ENCODE data around the gene CDKL5. TPM values are rescaled to one million over a fixed set of nuclear protein-coding genes. Genes with fewer than 3 reads are reported as not detected.

CDKL5 gene
- total and polyA plus RNA-seq, 4 donors = 1.1 to 28.7 (median 13.0) TPM

DNA sequence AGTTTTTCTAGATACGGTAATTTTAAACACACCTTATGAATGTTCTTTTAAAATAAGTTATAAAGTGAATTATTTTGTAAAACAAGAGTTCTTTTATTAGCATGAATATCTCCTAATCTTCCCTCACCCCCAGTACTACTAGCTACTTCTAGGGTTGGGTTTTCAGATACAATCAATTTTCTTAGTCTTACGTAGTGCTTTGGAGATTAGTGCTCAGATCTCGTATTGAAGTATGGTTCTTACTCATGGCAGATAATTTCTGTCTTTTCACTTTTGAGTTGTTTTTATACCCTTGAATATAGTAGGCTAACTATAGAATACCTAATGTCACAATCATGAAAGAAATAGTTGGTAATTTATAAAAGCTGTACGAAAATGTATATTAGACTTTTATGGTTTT, 43.2 kb downstream of the CDKL5 start:
- no peak for ATAC-seq (ENCODE audit: low FRiP score)
- 89 to 95% methylated on average over 4 of the region's 4 CpGs for WGBS, 2 donors
- intact Hi-C loops (cut with DNase I) = no loop called here

DNA sequence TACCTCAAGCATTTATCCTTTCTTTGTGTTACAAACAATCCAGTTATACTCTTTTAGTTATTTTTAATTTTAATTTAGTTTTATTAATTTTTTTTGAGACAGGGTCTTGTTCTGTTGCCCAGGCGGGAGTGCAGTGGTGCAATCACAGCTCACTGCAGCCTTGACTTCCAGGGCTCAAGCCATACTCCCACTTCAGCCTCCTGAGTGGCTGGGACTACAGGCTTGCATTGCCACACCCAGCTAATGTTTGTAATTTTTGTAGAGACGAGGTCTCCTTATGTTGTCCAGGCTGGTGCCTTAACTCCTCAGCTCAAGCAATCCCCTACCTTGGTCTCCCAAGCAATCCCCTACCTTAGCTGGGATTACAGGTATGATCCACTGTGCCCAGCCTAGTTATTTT, 45.9 kb downstream of the CDKL5 start:
- DNase-seq = no peak
- no peak for ATAC-seq (ENCODE audit: low FRiP score)
- intact Hi-C loops (cut with DNase I) = no loop called here
- Histone ChIP-seq H3K4me1 (ENCODE audit: control insufficient read depth in 1 of 2, insufficient read depth in 2 of 2, low read length in 2 of 2) (peaks cover 0 to 2% of the 10 kb centered on the region in 2 donors), H3K27me3 (ENCODE audit: control insufficient read depth in 1 of 2, insufficient read depth in 2 of 2, low read length in 1 of 2) (no peaks in the 10 kb centered on the region), H3K27ac (ENCODE audit: low read depth in 1 of 2, low read length in 2 of 2) (no peak overlapping the region), H3K9me3 (ENCODE audit: control insufficient read depth, low read length) (no peaks in the 10 kb centered on the region), H3K4me3 (ENCODE audit: low read length in 2 of 2) (no peak overlapping the region), H3K36me3 (ENCODE audit: control insufficient read depth in 1 of 2, insufficient read depth in 2 of 2, low read length in 1 of 2) (no peaks in the 10 kb centered on the region)
- 82 to 99% methylated on average over 2 of the region's 2 CpGs for WGBS, 2 donors

More for the DNA sequence above, 43.2 kb downstream of the CDKL5 start:
- Histone ChIP-seq H3K36me3 (ENCODE audit: control insufficient read depth in 1 of 2, insufficient read depth in 2 of 2, low read length in 1 of 2) (no peaks in the 10 kb centered on the region), H3K27ac (ENCODE audit: low read depth in 1 of 2, low read length in 2 of 2) (no peak overlapping the region), H3K9me3 (ENCODE audit: control insufficient read depth, low read length) (no peaks in the 10 kb centered on the region), H3K4me3 (ENCODE audit: low read length in 2 of 2) (no peak overlapping the region), H3K4me1 (ENCODE audit: control insufficient read depth in 1 of 2, insufficient read depth in 2 of 2, low read length in 2 of 2) (peaks cover 0 to 2% of the 10 kb centered on the region in 2 donors), H3K27me3 (ENCODE audit: control insufficient read depth in 1 of 2, insufficient read depth in 2 of 2, low read length in 1 of 2) (no peaks in the 10 kb centered on the region)
- no peak for DNase-seq

DNA sequence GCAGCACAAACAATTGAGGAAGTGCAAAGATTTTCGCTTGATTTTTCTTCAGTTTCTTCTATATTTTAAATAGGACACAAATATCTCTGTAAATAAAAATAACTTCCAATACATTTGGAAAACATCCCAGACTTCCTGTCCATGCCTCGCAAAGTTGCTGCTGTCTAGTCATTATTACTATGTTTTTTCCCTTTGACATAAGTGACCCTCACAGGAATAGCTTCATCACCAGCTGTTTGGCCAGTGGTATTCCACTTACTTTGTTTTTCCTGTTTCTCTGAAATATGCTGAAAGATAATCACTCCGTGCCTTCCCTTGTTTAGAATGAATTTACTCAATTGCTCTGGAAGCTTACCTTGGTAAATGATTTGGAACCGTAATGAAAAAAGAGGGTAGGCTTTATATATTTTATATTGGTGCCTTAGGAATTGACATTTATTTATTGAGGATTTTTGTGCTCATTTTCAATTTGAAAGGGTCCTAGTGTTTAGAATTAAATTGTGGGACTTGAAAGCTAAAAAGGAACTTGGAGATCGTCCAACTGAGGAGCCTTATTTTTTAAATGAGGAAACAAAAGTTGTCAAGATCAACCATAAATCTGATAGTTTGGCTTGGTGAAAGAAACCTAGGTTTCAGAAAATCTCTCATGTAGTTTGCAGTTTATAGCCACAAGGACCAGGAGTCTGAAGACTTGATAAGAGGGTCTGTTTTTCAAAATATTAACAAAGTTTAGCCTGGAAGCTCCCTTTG, 65.6 kb downstream of the CDKL5 start:
- ATAC-seq (ENCODE audit: low FRiP score) (no peak), DNase-seq (no peak)
- no peaks in the 10 kb centered on the region for H3K9me3 ChIP-seq (ENCODE audit: control insufficient read depth, low read length)
- no peaks in the 10 kb centered on the region for H3K27me3 ChIP-seq (ENCODE audit: control insufficient read depth in 1 of 2, insufficient read depth in 2 of 2, low read length in 1 of 2)
- no peak overlapping the region for H3K27ac ChIP-seq (ENCODE audit: low read depth in 1 of 2, low read length in 2 of 2)
- H3K4me3 ChIP-seq (ENCODE audit: low read length in 2 of 2) = no peak overlapping the region
- no peaks in the 10 kb centered on the region for H3K4me1 ChIP-seq (ENCODE audit: control insufficient read depth in 1 of 2, insufficient read depth in 2 of 2, low read length in 2 of 2)
- H3K36me3 ChIP-seq (ENCODE audit: control insufficient read depth in 1 of 2, insufficient read depth in 2 of 2, low read length in 1 of 2) = no peaks in the 10 kb centered on the region
- WGBS, 2 donors = 74 to 76% methylated on average over 5 of the region's 5 CpGs
- intact Hi-C loops (cut with DNase I) = no loop called here

DNA sequence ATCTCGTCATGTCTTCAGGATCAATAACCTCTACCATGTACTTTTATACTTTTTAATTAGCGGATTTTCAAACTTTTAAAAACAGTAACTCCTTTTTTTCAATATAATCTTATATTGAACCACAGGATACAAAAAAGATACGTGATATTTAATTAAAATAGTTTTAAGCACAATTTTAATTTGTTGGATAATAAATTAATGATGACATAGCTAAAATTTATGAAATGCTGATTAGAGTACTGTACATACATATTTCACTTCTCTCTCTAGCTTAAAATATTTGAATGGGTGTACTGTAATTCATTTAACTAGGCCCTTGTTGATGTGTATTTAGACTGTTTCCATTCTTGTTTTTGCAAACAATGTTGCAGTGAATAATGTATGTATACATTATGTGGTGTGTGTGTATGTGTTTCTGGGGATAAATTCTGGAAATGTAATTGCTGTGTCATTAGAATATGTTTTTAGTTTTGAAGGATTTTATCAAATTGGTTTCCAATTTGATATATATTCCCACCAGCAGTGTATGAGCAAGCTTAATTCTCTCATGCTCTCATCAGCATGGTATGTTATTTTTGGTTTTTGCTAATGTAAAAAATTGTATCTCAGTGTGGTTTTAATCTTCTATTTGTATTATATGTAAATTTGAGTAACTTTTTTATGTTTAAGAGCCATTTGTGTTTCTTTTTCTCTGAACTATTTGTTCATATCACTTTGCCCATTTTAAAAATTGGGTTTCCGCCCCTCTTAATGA, 66.4 kb downstream of the CDKL5 start:
- Histone ChIP-seq H3K27ac (ENCODE audit: low read depth in 1 of 2, low read length in 2 of 2) (no peak overlapping the region), H3K4me1 (ENCODE audit: control insufficient read depth in 1 of 2, insufficient read depth in 2 of 2, low read length in 2 of 2) (no peaks in the 10 kb centered on the region), H3K4me3 (ENCODE audit: low read length in 2 of 2) (no peak overlapping the region), H3K9me3 (ENCODE audit: control insufficient read depth, low read length) (no peaks in the 10 kb centered on the region), H3K36me3 (ENCODE audit: control insufficient read depth in 1 of 2, insufficient read depth in 2 of 2, low read length in 1 of 2) (no peaks in the 10 kb centered on the region), H3K27me3 (ENCODE audit: control insufficient read depth in 1 of 2, insufficient read depth in 2 of 2, low read length in 1 of 2) (no peaks in the 10 kb centered on the region)
- 82 to 96% methylated on average over 4 of the region's 4 CpGs for WGBS, 2 donors
- intact Hi-C loops (cut with DNase I) = no loop called here
- DNase-seq (no peak), ATAC-seq (ENCODE audit: low FRiP score) (no peak)

DNA sequence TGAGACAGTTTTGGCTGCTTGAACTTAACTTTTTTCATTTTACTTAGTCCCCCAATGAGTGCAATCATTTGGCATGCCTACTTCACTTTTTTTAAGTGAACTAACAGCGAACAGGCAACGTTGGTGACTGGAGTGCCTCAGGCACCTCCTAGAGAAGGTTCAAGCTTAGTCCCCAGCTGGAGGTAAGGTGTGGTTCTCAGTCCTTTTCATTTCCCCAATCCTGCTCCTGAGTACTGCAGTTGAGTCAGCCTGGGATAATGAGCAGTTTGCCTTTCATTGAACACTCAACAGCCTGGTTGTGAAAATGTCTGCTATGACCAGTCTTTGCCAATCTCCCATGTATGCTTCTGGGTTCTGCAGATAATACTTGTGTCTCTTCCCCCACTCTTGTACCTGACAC, 109.5 kb downstream of the CDKL5 start:
- Histone ChIP-seq H3K36me3 (ENCODE audit: control insufficient read depth in 1 of 2, insufficient read depth in 2 of 2, low read length in 1 of 2) (no peaks in the 10 kb centered on the region), H3K4me3 (ENCODE audit: low read length in 2 of 2) (no peak overlapping the region), H3K4me1 (ENCODE audit: control insufficient read depth in 1 of 2, insufficient read depth in 2 of 2, low read length in 2 of 2) (no peaks in the 10 kb centered on the region), H3K9me3 (ENCODE audit: control insufficient read depth, low read length) (no peaks in the 10 kb centered on the region), H3K27me3 (ENCODE audit: control insufficient read depth in 1 of 2, insufficient read depth in 2 of 2, low read length in 1 of 2) (no peaks in the 10 kb centered on the region), H3K27ac (ENCODE audit: low read depth in 1 of 2, low read length in 2 of 2) (no peak overlapping the region)
- WGBS, 2 donors = 67 to 88% methylated on average over 2 of the region's 2 CpGs
- no peak for DNase-seq
- ATAC-seq (ENCODE audit: low FRiP score) = no peak
- intact Hi-C loops (cut with DNase I) = no loop called here

DNA sequence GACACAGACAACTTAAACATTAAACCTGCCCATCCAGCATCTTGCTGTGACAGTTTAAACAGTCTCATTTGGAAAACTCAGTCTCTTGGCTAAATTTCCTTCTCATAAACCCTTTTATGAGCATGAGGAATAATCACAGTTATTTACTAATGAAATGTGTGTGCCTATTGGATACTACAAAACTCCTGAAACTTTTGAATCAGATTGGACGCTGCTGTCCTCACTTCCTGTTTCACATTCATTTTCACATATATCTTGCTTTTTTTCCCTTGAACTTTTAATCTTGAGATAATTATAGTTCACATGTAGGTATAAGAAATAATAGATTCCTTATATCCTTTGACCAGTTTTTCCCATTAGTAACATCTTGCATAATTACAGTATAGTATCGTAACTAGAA, 111.7 kb downstream of the CDKL5 start:
- no peaks in the 10 kb centered on the region for H3K9me3 ChIP-seq (ENCODE audit: control insufficient read depth, low read length)
- ATAC-seq (ENCODE audit: low FRiP score) (no peak), DNase-seq (no peak)
- H3K27me3 ChIP-seq (ENCODE audit: control insufficient read depth in 1 of 2, insufficient read depth in 2 of 2, low read length in 1 of 2) = no peaks in the 10 kb centered on the region
- no peak overlapping the region for H3K4me3 ChIP-seq (ENCODE audit: low read length in 2 of 2)
- no peaks in the 10 kb centered on the region for H3K36me3 ChIP-seq (ENCODE audit: control insufficient read depth in 1 of 2, insufficient read depth in 2 of 2, low read length in 1 of 2)
- intact Hi-C loops (cut with DNase I) = no loop called here
- H3K27ac ChIP-seq (ENCODE audit: low read depth in 1 of 2, low read length in 2 of 2) = no peak overlapping the region
- H3K4me1 ChIP-seq (ENCODE audit: control insufficient read depth in 1 of 2, insufficient read depth in 2 of 2, low read length in 2 of 2) = no peaks in the 10 kb centered on the region
- WGBS, 2 donors = 95 to 97% methylated on average over 2 of the region's 2 CpGs

DNA sequence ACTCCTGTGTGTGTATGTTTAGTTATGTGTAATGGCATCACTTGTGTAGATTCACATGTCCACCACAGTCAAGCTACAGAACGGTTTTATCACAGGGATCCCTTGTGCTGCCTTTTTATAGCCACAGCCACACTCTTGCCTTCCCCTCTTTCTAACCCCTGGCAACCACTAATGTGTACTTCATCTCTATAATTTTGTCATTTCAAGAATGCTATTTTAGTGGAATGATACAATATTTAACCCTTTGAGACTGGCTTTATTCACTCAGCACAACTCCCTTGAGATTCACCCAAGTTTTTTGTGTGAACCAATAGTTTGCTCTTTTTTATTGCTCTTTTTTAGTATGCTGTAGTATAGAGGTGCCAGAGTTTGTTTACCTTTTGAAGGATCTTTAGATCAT, 112.1 kb downstream of the CDKL5 start:
- intact Hi-C loops (cut with DNase I) = no loop called here
- H3K27ac ChIP-seq (ENCODE audit: low read depth in 1 of 2, low read length in 2 of 2) = no peak overlapping the region
- no peaks in the 10 kb centered on the region for H3K4me1 ChIP-seq (ENCODE audit: control insufficient read depth in 1 of 2, insufficient read depth in 2 of 2, low read length in 2 of 2)
- H3K27me3 ChIP-seq (ENCODE audit: control insufficient read depth in 1 of 2, insufficient read depth in 2 of 2, low read length in 1 of 2) = no peaks in the 10 kb centered on the region
- no peak overlapping the region for H3K4me3 ChIP-seq (ENCODE audit: low read length in 2 of 2)
- WGBS, 2 donors = 32 to 36% methylated on average over 1 of the region's 1 CpG
- no peak for DNase-seq
- H3K36me3 ChIP-seq (ENCODE audit: control insufficient read depth in 1 of 2, insufficient read depth in 2 of 2, low read length in 1 of 2) = no peaks in the 10 kb centered on the region
- no peaks in the 10 kb centered on the region for H3K9me3 ChIP-seq (ENCODE audit: control insufficient read depth, low read length)
- no peak for ATAC-seq (ENCODE audit: low FRiP score)

DNA sequence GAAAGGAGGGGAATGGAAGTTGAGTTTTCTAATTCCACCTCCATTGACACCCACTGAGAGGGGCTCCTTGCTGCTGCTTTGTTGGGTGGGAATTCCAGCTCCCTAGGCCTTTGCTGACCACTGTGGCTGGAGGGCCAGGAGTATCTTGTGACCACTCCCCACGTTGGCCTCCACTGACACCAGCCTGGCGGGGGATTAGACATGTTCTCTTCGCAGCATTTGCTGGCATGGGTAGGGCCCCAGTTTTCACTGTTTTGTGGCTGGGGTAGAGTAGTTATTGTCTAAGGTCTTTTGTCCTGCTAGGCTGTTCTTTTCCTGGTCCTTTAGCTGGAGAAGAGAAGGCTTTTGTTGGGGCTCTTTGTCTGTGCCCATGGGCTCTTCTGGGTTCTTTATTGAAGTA, 116.7 kb downstream of the CDKL5 start:
- intact Hi-C loops (cut with DNase I) = loop anchor here (10.0 kb wide), 1 partner anchor 117 kb away; the partner anchor contains the start of gene CDKL5 (in 2 of the 2)
- no peaks in the 10 kb centered on the region for H3K36me3 ChIP-seq (ENCODE audit: control insufficient read depth in 1 of 2, insufficient read depth in 2 of 2, low read length in 1 of 2)
- ATAC-seq (ENCODE audit: low FRiP score) (no peak), DNase-seq (no peak)
- H3K4me1 ChIP-seq (ENCODE audit: control insufficient read depth in 1 of 2, insufficient read depth in 2 of 2, low read length in 2 of 2) = no peaks in the 10 kb centered on the region
- H3K27me3 ChIP-seq (ENCODE audit: control insufficient read depth in 1 of 2, insufficient read depth in 2 of 2, low read length in 1 of 2) = no peaks in the 10 kb centered on the region
- no peak overlapping the region for H3K27ac ChIP-seq (ENCODE audit: low read depth in 1 of 2, low read length in 2 of 2)
- no peak overlapping the region for H3K4me3 ChIP-seq (ENCODE audit: low read length in 2 of 2)
- 78 to 82% methylated on average over 3 of the region's 3 CpGs for WGBS, 2 donors
- H3K9me3 ChIP-seq (ENCODE audit: control insufficient read depth, low read length) = no peaks in the 10 kb centered on the region

DNA sequence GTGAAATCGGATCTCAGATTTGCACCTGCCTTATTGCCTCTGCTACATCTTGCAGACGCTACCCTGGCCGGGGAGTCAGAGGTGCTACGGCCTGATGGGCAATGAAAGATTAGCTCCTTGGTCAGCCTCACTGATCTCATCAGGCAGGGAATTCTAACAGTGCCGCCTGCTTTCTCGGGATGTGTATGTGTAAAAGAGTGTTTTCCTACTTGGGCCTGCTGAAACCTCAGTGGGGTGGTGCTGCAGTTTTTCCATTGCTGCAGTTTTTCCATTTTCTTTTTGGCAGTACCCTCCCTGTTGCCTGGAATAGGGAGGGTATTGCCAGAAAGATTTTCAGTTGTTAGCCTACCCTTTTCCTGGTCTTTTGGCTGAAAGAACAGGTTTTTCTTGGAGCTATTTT, 117.5 kb downstream of the CDKL5 start:
- H3K4me1 ChIP-seq (ENCODE audit: control insufficient read depth in 1 of 2, insufficient read depth in 2 of 2, low read length in 2 of 2) = no peaks in the 10 kb centered on the region
- no peaks in the 10 kb centered on the region for H3K36me3 ChIP-seq (ENCODE audit: control insufficient read depth in 1 of 2, insufficient read depth in 2 of 2, low read length in 1 of 2)
- H3K27ac ChIP-seq (ENCODE audit: low read depth in 1 of 2, low read length in 2 of 2) = peak overlapping the region in 1 of 2 donors; percentile 8
- ATAC-seq (ENCODE audit: low FRiP score) = peak; percentile 56
- peak in 1 of 2 donors; percentile 49 for DNase-seq
- no peaks in the 10 kb centered on the region for H3K27me3 ChIP-seq (ENCODE audit: control insufficient read depth in 1 of 2, insufficient read depth in 2 of 2, low read length in 1 of 2)
- 16 to 53% methylated on average over 6 of the region's 6 CpGs for WGBS, 2 donors
- intact Hi-C loops (cut with DNase I) = loop anchor here (10.0 kb wide), 1 partner anchor 118 kb away; the partner anchor contains the start of gene CDKL5 (in 2 of the 2)
- no peaks in the 10 kb centered on the region for H3K9me3 ChIP-seq (ENCODE audit: control insufficient read depth, low read length)
- no peak overlapping the region for H3K4me3 ChIP-seq (ENCODE audit: low read length in 2 of 2)
